Endothelial cell of umbilical vein (primary cell): ENCODE data around the gene RIOK2. TPM values are rescaled to one million over a fixed set of nuclear protein-coding genes. Genes with fewer than 3 reads are reported as not detected.

ENCODE experiments used
- BruUV-seq: library from RNA; stranded (reverse); fragments of 400-500 nt; replicated peaks from 2 replicates; lab custom pipeline; 2021; lab: Mats Ljungman, UMichigan
- CTCF ChIA-PET: fragments of 300-600, 350-600 bp; sonication (Branson Sonifier 250); formaldehyde crosslinking; loops from one replicate; lab custom pipeline; 2021; ENCODE audit warnings: antibody characterized with exemption, inconsistent platforms; lab: Charles Lee
- POLR2A ChIA-PET: fragments of 300-600, 350-600 bp; sonication (Branson Sonifier 250); formaldehyde crosslinking; loops from one replicate; lab custom pipeline; 2021; ENCODE audit warnings: antibody characterized with exemption, inconsistent platforms; lab: Charles Lee
- DNase-seq: peaks from one replicate; pipeline ENCODE4 v3.0.0-alpha.2; 2011; ENCODE audit warnings: low read depth, low spot score
- FAIRE-seq: peaks from 2 replicates; lab custom pipeline; 2011; peaks lifted over from hg19 to GRCh38; lab: Jason Lieb, UNC
- H2AFZ ChIP-seq: 2 replicates; pipeline ENCODE4 v1.6.0; 2012; ENCODE audit warnings: low read depth, low read length, control low read depth, inconsistent platforms
- H3K27ac ChIP-seq: 2 replicates; pipeline ENCODE4 v1.5.1; 2011; ENCODE audit warnings: low read depth, mild to moderate bottlenecking, control low read depth, low read length, moderate library complexity; ENCODE audit not compliant: insufficient read depth
- H3K27me3 ChIP-seq, 2 experiments: 2 replicates each; pipeline versions ENCODE4 v1.6.0 to v1.6.1; 2011; ENCODE audit warnings: low read length in 2 of 2, mixed read lengths in 1 of 2; ENCODE audit not compliant: control insufficient read depth in 2 of 2, insufficient read depth in 2 of 2
- H3K36me3 ChIP-seq, 2 experiments: 2 replicates in 1 of 2; 3 replicates in 1 of 2; pipeline ENCODE4 v1.5.1; 2011; ENCODE audit warnings: low read length in 2 of 2, mild to moderate bottlenecking in 1 of 2, moderate library complexity in 1 of 2; ENCODE audit not compliant: control insufficient read depth in 2 of 2, insufficient read depth in 2 of 2; ENCODE audit errors: extremely low read depth in 1 of 2
- H3K4me1 ChIP-seq: 3 replicates; pipeline ENCODE4 v1.5.1; 2011; ENCODE audit warnings: mild to moderate bottlenecking, low read length; ENCODE audit not compliant: control insufficient read depth, insufficient read depth; ENCODE audit errors: extremely low read depth
- H3K4me2 ChIP-seq: 2 replicates; pipeline ENCODE4 v1.6.1; 2011; ENCODE audit warnings: low read length, control low read depth, mixed read lengths; ENCODE audit not compliant: insufficient read depth
- H3K4me3 ChIP-seq, 3 experiments: fragments of 200-600 bp in 1 of 3; sonication (generic), shearing (Covaris generic) in 1 of 3; replicated peaks in 1 of 3; 2 replicates each; pipeline ENCODE4 v1.5.1; 2011 to 2016; ENCODE audit warnings: control low read depth in 3 of 3, low read length in 3 of 3, mild to moderate bottlenecking in 2 of 3, inconsistent platforms in 1 of 3, low read depth in 1 of 3, moderate library complexity in 1 of 3; ENCODE audit not compliant: insufficient read depth in 1 of 3
- H3K79me2 ChIP-seq: 2 replicates; pipeline ENCODE4 v1.6.0; 2012; ENCODE audit warnings: low read length, inconsistent platforms; ENCODE audit not compliant: control insufficient read depth, insufficient read depth
- H3K9ac ChIP-seq: replicated peaks from 2 replicates; pipeline ENCODE3; 2011; ENCODE audit warnings: low read length, control low read depth; ENCODE audit not compliant: insufficient read depth; ENCODE audit errors: extremely low read depth
- H3K9me1 ChIP-seq: replicated peaks from 3 replicates; pipeline ENCODE4 v1.6.0; 2011; ENCODE audit warnings: mild to moderate bottlenecking, low read length; ENCODE audit not compliant: control insufficient read depth, insufficient read depth; ENCODE audit errors: extremely low read depth
- H3K9me3 ChIP-seq: replicated peaks from 2 replicates; pipeline ENCODE4 v1.5.1; 2012; ENCODE audit warnings: low read length, inconsistent platforms; ENCODE audit not compliant: control insufficient read depth, insufficient read depth
- H4K20me1 ChIP-seq: replicated peaks from 2 replicates; pipeline ENCODE3; 2011; ENCODE audit warnings: mild to moderate bottlenecking, low read length; ENCODE audit not compliant: control insufficient read depth, insufficient read depth; ENCODE audit errors: extremely low read depth
- CTCF ChIP-seq, 2 donors: IDR thresholded peaks; 1 replicate in 1 of 2; 2 replicates in 1 of 2; pipeline ENCODE4 v1.5.1; 2011; ENCODE audit warnings: low read length in 2 of 2, mild to moderate bottlenecking in 2 of 2, moderate library complexity in 2 of 2, control low read depth in 1 of 2, inconsistent platforms in 1 of 2, low read depth in 1 of 2; ENCODE audit not compliant: insufficient read depth in 1 of 2; ENCODE audit errors: extremely low read depth in 1 of 2
- EZH2 ChIP-seq: IDR thresholded peaks from 2 replicates; pipeline ENCODE4 v1.6.1; 2012; ENCODE audit warnings: borderline replicate concordance, low read depth, mild to moderate bottlenecking, moderate library complexity, low read length, inconsistent platforms; ENCODE audit not compliant: severe bottlenecking
- FOS ChIP-seq: IDR thresholded peaks from 2 replicates; pipeline ENCODE4 v1.6.1; 2011; ENCODE audit warnings: mild to moderate bottlenecking, low read length, moderate library complexity, borderline replicate concordance; ENCODE audit not compliant: insufficient read depth
- GATA2 ChIP-seq: IDR thresholded peaks from 2 replicates; pipeline ENCODE4 v1.7.0; 2011; ENCODE audit warnings: low read depth, mild to moderate bottlenecking, moderate library complexity, mixed read lengths, low read length; ENCODE audit not compliant: insufficient read length, insufficient read depth
- JUN ChIP-seq: IDR thresholded peaks from 2 replicates; pipeline ENCODE4 v1.6.1; 2011; ENCODE audit warnings: borderline replicate concordance, low read depth; ENCODE audit not compliant: insufficient read length, insufficient read depth
- MAX ChIP-seq: IDR thresholded peaks from 2 replicates; pipeline ENCODE4 v1.6.1; 2011; ENCODE audit not compliant: insufficient read depth, insufficient read length
- MYC ChIP-seq: IDR thresholded peaks from one replicate; pipeline ENCODE4 v1.6.1; 2011; ENCODE audit warnings: mild to moderate bottlenecking, low read depth, low read length
- POLR2A ChIP-seq: IDR thresholded peaks from 2 replicates; pipeline ENCODE4 v1.6.1; 2012; ENCODE audit warnings: low read depth, mild to moderate bottlenecking, control low read depth, low read length
- POLR2AphosphoS5 ChIP-seq: IDR thresholded peaks from 2 replicates; pipeline ENCODE4 v1.6.1; 2012; ENCODE audit warnings: low read depth, mild to moderate bottlenecking, control low read depth, low read length, moderate library complexity; ENCODE audit not compliant: insufficient read depth
- dilution Hi-C: fragments of 300-500 bp; cut with MboI; formaldehyde crosslinking; loops from one replicate; pipeline ENCODE4 v1.15.0; 2019; ENCODE audit warnings: low sequenced_read_pairs; ENCODE audit not compliant: extremely low pct_ligation_motif_present
- intact Hi-C: fragments of 100-400 bp; cut with micrococcal nuclease; formaldehyde crosslinking; loops from one replicate; pipeline ENCODE4 v1.10.0; 2022
- polyA plus RNA-seq, 4 experiments: library from polyadenylated mRNA; depleted of rRNA in 3 of 4; stranded (reverse) in 3 of 4; unstranded in 1 of 4; fragments of >200 nt; gene quantifications; 2 replicates each; pipeline versions ENCODE4 v1.2.1 to v1.2.3, GENCODE V29; 2011 to 2012; ENCODE audit warnings: missing spikeins in 1 of 4
- total RNA-seq: library from RNA; stranded (reverse); gene quantifications from 2 replicates; pipeline ENCODE4 v1.2.3, GENCODE V29; 2021

The RIOK2 gene
- total and polyA plus RNA-seq, 2 donors (not counting 3 experiments of a cell fraction or from before 2014, with no cell fraction given) = 3.5 to 25.4 TPM

DNA sequence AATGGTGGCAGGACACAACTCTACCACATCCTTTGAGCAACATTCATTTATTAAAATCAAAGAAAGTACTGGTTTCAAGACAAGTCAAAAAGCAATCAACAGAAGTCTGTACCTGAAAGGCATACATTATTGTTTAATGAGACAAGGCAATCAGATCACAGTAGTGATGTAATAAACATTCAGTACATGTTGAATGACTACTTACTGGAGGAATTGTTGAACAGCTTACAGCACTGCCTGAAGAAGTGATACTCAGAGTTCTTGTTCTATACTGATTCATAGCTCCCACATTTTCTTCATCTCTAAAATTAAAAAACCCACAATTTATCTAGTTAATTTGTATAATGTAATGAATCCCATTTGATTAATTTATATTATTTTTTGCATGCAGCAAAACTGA is 18.2 kb downstream of the RIOK2 start:
- no peak overlapping the region for H2AFZ ChIP-seq
- DNase-seq = no peak
- H4K20me1 ChIP-seq = no peaks in the 10 kb centered on the region
- H3K9me1 ChIP-seq = no peaks in the 10 kb centered on the region
- no peak for TF ChIP-seq JUN
- no peak for TF ChIP-seq GATA2
- TF ChIP-seq MAX = no peak
- TF ChIP-seq FOS = no peak
- no peak for TF ChIP-seq MYC
- TF ChIP-seq POLR2A = no peak
- no peak for TF ChIP-seq EZH2
- TF ChIP-seq CTCF (IDR thresholded peaks at IDR 0.05; ENCODE audit: extremely low read depth in 1 of 2, insufficient read depth in 1 of 2, low read depth in 1 of 2, low read length in 2 of 2) = no peak
- no peak for TF ChIP-seq POLR2AphosphoS5
- no peak overlapping the region for H3K4me2 ChIP-seq
- intact Hi-C loops = loop anchor here (5.0 kb wide), 1 partner anchor 1182 kb away; no protein-coding TSS in a partner anchor
- H3K9me3 ChIP-seq = no peaks in the 10 kb centered on the region
- H3K79me2 ChIP-seq = no peaks in the 10 kb centered on the region
- H3K27me3 ChIP-seq = no peaks in the 10 kb centered on the region
- H3K36me3 ChIP-seq = peaks cover 3 to 23% of the 10 kb centered on the region in 2 experiments
- BruUV-seq = no TSS peak
- FAIRE-seq = no peak
- H3K4me3 ChIP-seq = no peak overlapping the region
- dilution Hi-C loops = no loop called here
- H3K27ac ChIP-seq = no peak overlapping the region
- H3K9ac ChIP-seq = no peak overlapping the region
- ChIA-PET POLR2A (no interaction called here), CTCF (interaction anchor here (1.1 to 4.2 kb wide), 8 partner anchors 16 to 551 kb away, joined by 3 to 42 read pairs (median 4); no protein-coding TSS in a partner anchor)
- no peaks in the 10 kb centered on the region for H3K4me1 ChIP-seq
